Fibroblast of the conjunctiva (primary cell): ENCODE results near the gene LHX4.
"Not testable (repeated sequence)": the region's sequence is repeated elsewhere in the genome, so short reads cannot be mapped to it uniquely, and the experiment has no call there.

Experiments used
- DNase-seq: peaks from one replicate; pipeline ENCODE4 v3.0.0-alpha.2; 2010; ENCODE audit warnings: low read depth

The LHX4 gene

GRCh38 chr1:180197231-180197630, 32.8 kb upstream of the LHX4 start:
- DNase-seq: no peak

GRCh38 chr1:180198196-180198595, 31.9 kb upstream of the LHX4 start:
- no peak for DNase-seq

- no peak for DNase-seq
Observed at GRCh38 chr1:180198611-180199010, 31.5 kb upstream of the LHX4 start.

DNA sequence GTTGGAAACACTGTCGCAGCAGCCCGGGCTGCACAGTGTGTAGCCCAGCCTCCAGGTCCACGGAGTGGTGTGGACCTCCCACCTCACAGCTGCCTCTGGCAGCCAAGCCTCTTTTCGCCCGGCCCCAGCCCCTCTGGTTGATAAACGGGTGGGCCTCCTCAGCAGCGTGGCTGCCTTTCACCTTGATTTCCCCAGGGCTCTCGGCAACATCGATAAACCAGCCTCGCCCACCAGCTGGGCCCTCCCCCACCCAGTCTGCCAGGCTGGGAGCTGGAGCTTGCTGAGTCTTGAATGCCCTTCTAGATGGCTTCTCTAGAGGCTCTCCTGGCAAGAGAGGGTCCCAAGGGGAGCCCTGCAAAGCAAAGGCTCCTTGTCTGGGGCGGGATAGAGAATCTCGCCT, 31.0 kb upstream of the LHX4 start:
- no peak for DNase-seq

DNA sequence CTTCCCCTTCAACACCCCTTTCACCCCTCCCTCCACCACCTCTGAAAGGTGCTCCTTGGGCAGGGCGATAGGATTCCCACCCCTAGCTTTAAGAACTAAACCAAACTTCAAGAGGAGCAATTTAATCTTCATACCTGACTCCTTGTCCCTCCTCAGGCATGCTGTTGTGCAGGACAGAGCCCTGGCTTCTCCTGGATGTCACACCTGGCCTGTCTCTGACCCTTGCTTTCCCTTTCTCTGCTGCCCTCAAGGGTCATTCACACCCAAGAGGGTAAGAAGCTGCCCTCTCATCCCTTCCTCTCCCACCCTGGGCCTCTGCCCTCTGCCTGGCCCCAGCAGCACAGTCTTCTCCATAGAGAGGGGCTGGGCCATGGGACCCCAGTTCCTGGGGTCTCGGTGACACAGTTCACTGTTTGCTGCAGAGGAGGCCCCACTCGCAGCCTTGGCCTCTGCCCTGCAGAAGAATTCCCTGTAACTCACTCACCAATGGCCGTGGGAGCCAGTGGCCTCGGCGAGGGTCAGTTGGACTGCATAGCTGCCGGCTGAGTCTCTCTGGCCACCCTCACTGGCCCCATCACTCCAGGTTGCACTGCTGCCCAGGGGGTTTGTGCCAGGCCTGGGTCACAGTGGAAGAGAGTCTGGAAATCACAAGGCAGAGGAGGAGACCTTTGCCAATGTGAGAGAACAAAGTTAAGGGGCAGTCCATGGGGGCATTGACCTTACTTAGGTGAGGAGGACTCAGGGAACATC, 28.4 kb upstream of the LHX4 start:
- no peak for DNase-seq

- DNase-seq: not testable (repeated sequence)
Observed at GRCh38 chr1:180202588-180202987, 27.5 kb upstream of the LHX4 start.

DNA sequence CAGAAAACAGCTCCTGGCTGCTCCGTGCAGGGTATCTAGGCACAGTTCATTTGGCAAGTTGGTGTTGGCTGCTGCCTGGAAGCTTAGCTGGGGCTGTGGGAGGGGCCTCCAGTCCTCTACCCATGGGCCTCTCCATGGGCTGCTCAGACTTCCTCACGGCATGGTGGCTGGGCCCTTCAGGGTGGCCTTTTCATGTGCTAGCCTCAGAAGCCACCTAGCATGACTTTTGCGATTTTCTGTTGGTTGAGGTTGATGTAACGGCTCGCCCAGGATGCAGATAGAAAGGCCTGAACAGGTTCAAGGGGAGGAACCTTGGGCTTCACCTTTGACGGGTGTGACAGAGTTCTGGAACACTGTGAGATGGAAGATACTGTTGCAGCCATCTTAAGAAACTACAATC, 25.8 kb upstream of the LHX4 start:
- DNase-seq: no peak

DNA sequence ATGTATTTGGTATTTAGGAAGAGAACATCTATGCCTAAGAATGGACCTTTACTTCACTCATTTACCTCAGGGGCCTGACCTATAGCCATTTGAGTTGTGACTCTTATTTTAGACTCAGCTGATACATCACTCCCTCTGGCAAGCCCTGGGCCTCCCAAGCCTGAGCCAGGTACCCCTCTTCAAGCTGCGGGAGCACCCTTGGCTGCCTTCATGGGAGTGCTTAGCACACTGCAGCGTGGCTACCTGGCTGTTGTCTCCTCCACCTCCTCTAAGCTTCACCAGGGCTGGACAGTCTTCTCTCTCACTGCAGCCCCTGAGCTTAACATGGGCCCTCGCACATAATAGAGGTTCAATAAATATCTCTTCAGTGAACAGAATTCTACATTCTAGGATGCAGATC, 23.5 kb upstream of the LHX4 start:
- DNase-seq: no peak

GRCh38 chr1:180208264-180208663, 21.8 kb upstream of the LHX4 start:
- no peak for DNase-seq

GRCh38 chr1:180210008-180210620, 19.9 kb upstream of the LHX4 start:
- DNase-seq: no peak

DNA sequence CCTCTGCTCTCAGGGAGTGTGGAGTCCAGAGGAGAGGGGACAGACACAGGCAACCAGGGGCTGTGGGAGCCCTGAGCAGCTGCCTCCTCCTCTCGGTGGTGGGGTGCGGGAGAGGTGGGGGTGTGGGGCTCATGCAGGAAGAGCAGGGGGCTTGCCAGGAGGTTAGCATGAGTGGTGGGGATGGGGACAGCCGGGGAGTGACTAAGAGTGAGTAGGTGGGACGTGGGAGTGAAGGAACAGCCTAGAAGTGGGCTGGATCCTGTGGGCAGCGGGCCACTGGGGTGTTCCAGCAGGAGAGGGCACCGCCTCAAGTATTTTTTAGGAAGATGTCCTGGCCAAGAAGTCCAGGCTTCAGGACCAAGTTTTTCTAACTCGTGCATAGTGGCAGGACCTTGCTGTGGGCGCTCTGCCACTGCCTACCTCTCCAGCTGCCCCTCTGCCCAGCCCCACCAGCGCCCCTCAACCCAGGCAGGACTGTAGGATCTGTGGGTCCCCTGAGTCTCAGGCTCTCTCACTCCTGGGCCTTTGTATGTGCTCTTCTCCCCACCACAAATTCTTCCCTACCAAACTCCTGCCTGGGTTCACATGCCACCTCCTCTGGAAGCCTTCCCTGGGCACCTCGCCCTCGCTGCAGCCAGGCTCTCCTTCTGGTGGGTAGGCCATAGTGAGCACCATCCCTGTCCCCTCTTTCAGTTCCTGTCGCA, 18.8 kb upstream of the LHX4 start:
- no peak for DNase-seq

DNA sequence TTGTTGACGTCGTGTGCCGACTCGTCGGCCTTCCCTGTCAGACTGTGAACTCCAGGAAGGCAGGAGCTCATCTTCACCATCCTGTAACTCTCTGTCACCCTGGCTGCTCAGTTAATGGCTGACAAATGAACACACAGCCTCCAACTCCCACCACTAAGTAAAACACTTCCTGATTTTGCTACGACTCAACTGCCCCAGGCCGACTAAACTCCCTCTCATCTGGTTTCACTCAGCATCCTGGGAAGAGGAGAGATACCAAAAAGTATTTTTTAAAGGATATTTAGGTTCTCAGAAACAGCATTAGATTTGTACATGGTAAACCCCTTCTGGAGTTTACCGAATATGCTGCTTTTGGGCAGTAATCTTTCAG, 18.2 kb upstream of the LHX4 start:
- no peak for DNase-seq

DNA sequence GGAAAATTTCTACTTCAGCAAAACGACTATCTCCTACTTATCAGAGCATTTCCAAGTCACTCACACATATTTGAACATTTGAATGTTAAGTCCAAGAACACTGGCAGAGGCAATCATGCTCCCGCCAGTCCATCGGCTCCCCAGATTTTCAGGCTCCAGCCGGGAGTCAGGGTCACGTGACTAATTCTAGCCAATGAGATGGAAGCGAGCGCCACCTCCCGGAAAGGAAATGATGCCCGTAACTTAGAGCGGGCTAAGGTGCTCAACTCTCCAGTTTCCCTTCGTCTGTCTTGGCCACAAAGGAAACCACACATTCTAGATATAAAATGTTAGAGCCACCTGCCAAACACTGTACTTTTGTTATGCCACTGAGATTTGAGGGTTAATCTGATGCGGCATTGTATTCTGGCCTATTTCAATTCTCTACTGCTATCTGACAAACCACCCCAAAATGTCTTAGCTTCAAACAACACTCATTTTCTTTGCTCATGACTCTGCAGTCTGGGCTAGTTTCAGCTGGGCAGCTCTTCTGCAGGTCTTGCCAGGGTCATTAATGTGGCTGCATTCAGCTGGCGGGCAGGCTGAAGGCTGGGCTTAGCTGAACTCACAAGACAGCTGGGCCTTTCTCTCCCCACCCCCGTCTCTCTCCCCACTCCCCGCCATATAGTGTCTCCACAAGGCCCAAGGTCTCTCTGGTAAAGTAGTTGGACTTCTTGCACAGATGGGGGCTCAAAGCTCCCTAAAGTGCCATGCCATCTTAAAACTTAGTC, 16.5 kb upstream of the LHX4 start:
- DNase-seq: no peak

- no peak for DNase-seq
Observed at GRCh38 chr1:180215856-180216625, 14.0 kb upstream of the LHX4 start.

GRCh38 chr1:180217006-180217405, 13.1 kb upstream of the LHX4 start:
- no peak for DNase-seq

GRCh38 chr1:180218806-180219765, 11.0 kb upstream of the LHX4 start:
- no peak for DNase-seq

GRCh38 chr1:180219776-180220175, 10.3 kb upstream of the LHX4 start:
- DNase-seq: no peak

DNA sequence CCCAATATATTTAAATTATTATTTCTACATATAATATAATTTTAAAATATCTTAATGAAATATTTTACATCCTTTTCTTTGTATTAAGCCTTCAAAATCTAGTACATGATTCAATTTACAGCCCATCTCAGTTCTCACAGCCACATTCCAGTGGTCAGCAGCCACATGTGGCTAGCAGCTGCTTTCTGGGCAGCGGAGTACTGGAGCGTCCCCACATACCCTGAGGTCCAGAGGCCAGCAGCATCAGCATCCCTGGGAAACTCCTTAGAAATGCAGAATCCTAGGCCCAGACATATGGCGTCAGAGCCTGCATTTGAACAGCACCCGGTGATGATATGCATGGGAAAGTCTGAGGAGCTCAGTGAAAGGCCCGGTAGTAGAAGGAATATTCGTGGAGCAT, 8.6 kb upstream of the LHX4 start:
- no peak for DNase-seq

- DNase-seq: no peak
Observed at GRCh38 chr1:180224902-180225301, 5.2 kb upstream of the LHX4 start.

GRCh38 chr1:180225403-180225802, 4.7 kb upstream of the LHX4 start:
- no peak for DNase-seq
